Inflammatory macrophage treated with lipopolysaccharide for 1 hour (primary cell): ENCODE results near the gene TGFBR3L.
"Not testable (repeated sequence)": the region's sequence is repeated elsewhere in the genome, so short reads cannot be mapped to it uniquely, and the experiment has no call there.

Experiments used
- DNase-seq, 2 donors: peaks; one replicate each; pipeline ENCODE4 v3.0.0-alpha.2; 2020 to 2022

TGFBR3L gene

GRCh38 chr19:7918615-7919421 is 4.2 kb downstream of the TGFBR3L start:
- DNase-seq, result no peak

- DNase-seq, result peak; percentile 84 to 90
These were observed 5.2 kb downstream of the TGFBR3L start, which contains the start of gene SNAPC2 for GRCh38 chr19:7919610-7920518. Gene SNAPC2 (plus strand): TSS chr19:7920338. CDS start chr19:7920367, 29 bp downstream.

GRCh38 chr19:7920519-7921301 is 6.1 kb downstream of the TGFBR3L start:
- peak; percentile 90 to 99 for DNase-seq

- DNase-seq, result no peak
These were observed 6.8 kb downstream of the TGFBR3L start for GRCh38 chr19:7921302-7921966.

- no peak for DNase-seq
These were observed 7.6 kb downstream of the TGFBR3L start for GRCh38 chr19:7921967-7922835.

- no peak for DNase-seq
These were observed 8.2 kb downstream of the TGFBR3L start for GRCh38 chr19:7922836-7923195.

GRCh38 chr19:7923295-7924191 is 8.9 kb downstream of the TGFBR3L start:
- DNase-seq, result no peak

- no peak for DNase-seq
These were observed 9.6 kb downstream of the TGFBR3L start for GRCh38 chr19:7924241-7924640.

- DNase-seq, result no peak
These were observed 10.1 kb downstream of the TGFBR3L start for GRCh38 chr19:7924651-7925170.

GRCh38 chr19:7925171-7925851 is 10.7 kb downstream of the TGFBR3L start:
- peak; percentile 33 to 61 for DNase-seq

GRCh38 chr19:7926021-7926726 is 11.5 kb downstream of the TGFBR3L start, which contains the start of gene CTXN1:
Gene CTXN1 (minus strand): TSS chr19:7926135. CDS start chr19:7925538, 597 bp downstream.
- DNase-seq, result peak; percentile 29 to 54

GRCh38 chr19:7926727-7927604 is 12.3 kb downstream of the TGFBR3L start:
- DNase-seq, result no peak

- DNase-seq, result no peak
These were observed 13.1 kb downstream of the TGFBR3L start for GRCh38 chr19:7927605-7928333.

GRCh38 chr19:7928334-7928706 is 13.7 kb downstream of the TGFBR3L start:
- DNase-seq, result no peak

- peak in 1 of 2 donors; percentile 27 for DNase-seq
These were observed 14.4 kb downstream of the TGFBR3L start for GRCh38 chr19:7928741-7929701.

GRCh38 chr19:7930030-7930429 is 15.4 kb downstream of the TGFBR3L start:
- not testable (repeated sequence) for DNase-seq
